SU-DHL-6 (cell line): Measurements from ENCODE around the gene XNDC1N.

Experiments
- EZH2phosphoT487 ChIP-seq: fragments of 200-600 bp; sonication (generic), shearing (Covaris generic); conservative IDR thresholded peaks from 2 replicates; pipeline ENCODE4 v1.6.1; 2018; ENCODE audit warnings: mild to moderate bottlenecking, antibody characterized with exemption, low read length, moderate library complexity, mixed read lengths
- TF ChIP-seq, protein P1 (sequence below): fragments of 200-600 bp; sonication (generic); IDR thresholded peaks from one replicate; pipeline ENCODE4 v1.5.1; 2017; ENCODE audit warnings: antibody characterized with exemption, mild to moderate bottlenecking, low read length, moderate library complexity; ENCODE audit not compliant: insufficient read depth, poor library complexity, severe bottlenecking

DNA sequence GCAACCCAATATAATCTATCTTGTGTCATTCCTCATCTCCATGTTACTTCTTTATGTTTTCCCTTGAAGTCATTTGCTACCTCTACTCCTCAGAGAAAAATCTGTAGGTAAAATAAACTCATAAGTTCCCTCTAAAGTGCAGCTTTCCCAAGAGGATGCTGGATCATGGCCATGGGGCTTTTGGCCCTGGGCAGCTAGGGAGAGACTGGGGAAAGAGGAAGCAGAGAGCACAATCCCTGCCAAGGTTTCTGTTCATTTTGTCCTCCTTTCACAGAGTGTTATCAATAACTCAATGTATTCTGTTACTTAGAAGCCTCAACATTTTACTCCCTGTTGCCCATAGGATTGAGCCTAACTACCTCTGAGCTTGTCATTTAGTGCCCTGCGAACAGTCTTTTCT is 9.4 kb upstream of the XNDC1N start:
- TF ChIP-seq, protein P1, sequence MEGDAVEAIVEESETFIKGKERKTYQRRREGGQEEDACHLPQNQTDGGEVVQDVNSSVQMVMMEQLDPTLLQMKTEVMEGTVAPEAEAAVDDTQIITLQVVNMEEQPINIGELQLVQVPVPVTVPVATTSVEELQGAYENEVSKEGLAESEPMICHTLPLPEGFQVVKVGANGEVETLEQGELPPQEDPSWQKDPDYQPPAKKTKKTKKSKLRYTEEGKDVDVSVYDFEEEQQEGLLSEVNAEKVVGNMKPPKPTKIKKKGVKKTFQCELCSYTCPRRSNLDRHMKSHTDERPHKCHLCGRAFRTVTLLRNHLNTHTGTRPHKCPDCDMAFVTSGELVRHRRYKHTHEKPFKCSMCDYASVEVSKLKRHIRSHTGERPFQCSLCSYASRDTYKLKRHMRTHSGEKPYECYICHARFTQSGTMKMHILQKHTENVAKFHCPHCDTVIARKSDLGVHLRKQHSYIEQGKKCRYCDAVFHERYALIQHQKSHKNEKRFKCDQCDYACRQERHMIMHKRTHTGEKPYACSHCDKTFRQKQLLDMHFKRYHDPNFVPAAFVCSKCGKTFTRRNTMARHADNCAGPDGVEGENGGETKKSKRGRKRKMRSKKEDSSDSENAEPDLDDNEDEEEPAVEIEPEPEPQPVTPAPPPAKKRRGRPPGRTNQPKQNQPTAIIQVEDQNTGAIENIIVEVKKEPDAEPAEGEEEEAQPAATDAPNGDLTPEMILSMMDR, result no peak
- no peak for TF ChIP-seq EZH2phosphoT487
